IPS-18c (cell line): ENCODE results near the gene FKBP1A.
A peak's percentile ranks its signal among the peaks of the same experiment; 100 is the strongest.
"Not testable (repeated sequence)": the region's sequence is repeated elsewhere in the genome, so short reads cannot be mapped to it uniquely, and the experiment has no call there.

Experiments
- H3K4me3 ChIP-seq: 2 replicates; pipeline ENCODE4 v1.7.0; 2013; ENCODE audit warnings: low read depth, mild to moderate bottlenecking, low read length, moderate library complexity; ENCODE audit not compliant: insufficient read depth
- H3K9me3 ChIP-seq: one replicate; pipeline ENCODE4 v1.6.1; 2013; ENCODE audit warnings: mild to moderate bottlenecking, low read length, moderate library complexity; ENCODE audit not compliant: control insufficient read depth, insufficient read depth

The FKBP1A gene

DNA sequence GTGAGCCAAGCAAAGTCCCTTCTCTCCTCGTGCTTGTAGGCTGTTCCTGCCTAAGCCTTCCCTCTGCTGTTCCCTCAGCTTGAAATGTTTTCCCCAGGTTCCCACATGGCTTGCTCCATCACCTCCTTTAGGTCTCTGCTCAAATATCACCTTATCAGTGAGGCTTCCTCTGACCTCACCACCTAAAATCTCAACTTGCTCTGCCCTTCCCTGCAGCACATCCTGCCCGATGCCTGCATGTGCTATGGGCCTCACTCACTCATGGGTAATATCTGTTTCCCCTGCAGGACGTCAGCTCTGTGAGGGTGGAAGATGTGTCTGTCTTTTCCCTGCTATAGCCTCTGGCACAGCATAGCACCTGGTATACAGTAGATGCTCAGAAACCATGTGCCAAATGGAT lies 29.9 kb upstream of the FKBP1A start:
- Histone ChIP-seq H3K9me3 (peaks cover 6% of the 10 kb centered on the region), H3K4me3 (no peak overlapping the region)

- Histone ChIP-seq H3K9me3 (peaks cover 6% of the 10 kb centered on the region), H3K4me3 (no peak overlapping the region)
These were observed 27.2 kb upstream of the FKBP1A start for GRCh38 chr20:1420066-1420465.

DNA sequence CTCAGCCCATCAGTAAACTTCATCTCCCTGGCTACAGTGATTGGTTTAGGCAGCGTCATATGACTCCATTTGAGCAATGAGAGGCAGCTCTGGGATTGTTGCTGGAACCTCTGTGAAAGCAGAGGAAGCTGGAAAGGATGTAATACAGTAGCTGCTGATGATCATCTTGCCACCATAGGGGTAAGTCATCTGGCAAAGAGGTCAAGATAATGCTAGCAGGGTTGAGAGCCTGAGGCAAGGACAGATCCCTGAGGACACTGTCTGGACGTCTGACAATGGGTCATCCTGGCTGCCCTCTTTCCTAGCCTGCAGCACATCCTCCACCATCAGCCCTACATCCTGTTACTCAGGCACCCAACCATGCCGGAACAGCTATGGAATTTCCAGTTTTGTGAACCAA lies 25.5 kb upstream of the FKBP1A start:
- H3K9me3 ChIP-seq = peaks cover 6% of the 10 kb centered on the region

DNA sequence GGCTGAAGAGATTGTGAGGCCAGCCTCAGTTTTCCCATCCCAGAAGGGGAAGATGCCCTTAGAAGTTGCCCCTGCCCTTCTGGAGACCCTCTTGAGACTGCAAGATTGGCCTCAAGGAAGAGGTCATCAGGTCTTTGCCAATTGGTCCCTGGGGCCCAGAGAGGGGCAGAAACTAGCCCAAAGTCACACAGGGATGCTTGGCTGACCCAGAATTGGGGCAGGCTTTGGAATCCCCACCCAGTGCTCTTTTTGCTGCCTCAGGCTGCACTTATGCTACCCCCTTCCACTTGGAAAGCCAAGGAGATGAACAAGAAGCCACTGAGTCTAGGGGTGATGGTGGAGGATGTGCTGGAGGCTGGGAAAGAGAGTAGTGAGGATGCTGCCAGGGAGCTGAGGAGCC lies 24.9 kb upstream of the FKBP1A start:
- no peak overlapping the region; the same call in 1 of the 2 replicates for H3K4me3 ChIP-seq
- peaks cover 6% of the 10 kb centered on the region for H3K9me3 ChIP-seq

More for the DNA sequence above, 25.5 kb upstream of the FKBP1A start:
- no peak overlapping the region for H3K4me3 ChIP-seq

- H3K9me3 ChIP-seq = peaks cover 6% of the 10 kb centered on the region
- H3K4me3 ChIP-seq = no peak overlapping the region
These were observed 24.4 kb upstream of the FKBP1A start for GRCh38 chr20:1417273-1417672.

GRCh38 chr20:1415667-1416468 lies 23.0 kb upstream of the FKBP1A start:
- H3K9me3 ChIP-seq = peaks cover 4% of the 10 kb centered on the region
- H3K4me3 ChIP-seq = no peak overlapping the region

DNA sequence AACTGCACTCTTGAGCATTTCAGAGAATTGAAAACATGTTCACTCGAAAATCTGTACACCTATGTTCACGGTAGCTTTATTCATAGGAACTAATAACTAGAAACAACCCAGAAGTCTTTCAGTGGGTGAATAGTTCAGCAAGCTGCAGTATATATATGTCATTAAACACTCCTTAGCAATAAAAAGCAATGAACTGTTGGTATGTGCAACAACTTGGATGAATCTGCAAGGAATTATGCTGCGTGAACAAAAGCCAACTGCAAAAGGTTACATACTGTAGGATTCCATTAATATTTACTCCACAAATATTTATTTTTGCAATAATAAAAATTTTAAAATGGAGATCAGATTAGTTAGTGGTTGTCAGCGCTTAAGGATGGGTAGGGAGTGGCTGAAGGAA lies 22.1 kb upstream of the FKBP1A start:
- Histone ChIP-seq H3K4me3 (no peak overlapping the region), H3K9me3 (peaks cover 4% of the 10 kb centered on the region)

DNA sequence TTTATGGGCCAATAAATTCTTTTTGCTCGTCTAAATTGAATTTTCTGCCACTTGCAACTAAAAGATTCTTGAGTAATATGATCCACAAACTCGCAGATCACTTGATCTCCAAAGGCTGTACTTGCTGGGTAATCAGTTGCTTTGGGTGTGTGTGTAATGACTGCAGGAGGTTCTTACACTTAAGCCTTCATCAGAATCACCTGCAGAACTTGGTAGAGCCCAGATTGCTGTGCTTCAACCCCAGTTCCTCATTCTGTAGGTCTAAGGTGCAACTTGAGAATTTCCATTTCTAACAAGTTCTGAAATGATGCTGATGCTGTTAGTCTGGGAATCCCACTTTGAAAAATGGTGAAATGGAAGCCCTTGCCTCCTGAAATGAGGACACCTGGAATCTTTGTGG lies 12.9 kb upstream of the FKBP1A start:
- H3K9me3 ChIP-seq = peaks cover 5% of the 10 kb centered on the region
- no peak overlapping the region for H3K4me3 ChIP-seq

DNA sequence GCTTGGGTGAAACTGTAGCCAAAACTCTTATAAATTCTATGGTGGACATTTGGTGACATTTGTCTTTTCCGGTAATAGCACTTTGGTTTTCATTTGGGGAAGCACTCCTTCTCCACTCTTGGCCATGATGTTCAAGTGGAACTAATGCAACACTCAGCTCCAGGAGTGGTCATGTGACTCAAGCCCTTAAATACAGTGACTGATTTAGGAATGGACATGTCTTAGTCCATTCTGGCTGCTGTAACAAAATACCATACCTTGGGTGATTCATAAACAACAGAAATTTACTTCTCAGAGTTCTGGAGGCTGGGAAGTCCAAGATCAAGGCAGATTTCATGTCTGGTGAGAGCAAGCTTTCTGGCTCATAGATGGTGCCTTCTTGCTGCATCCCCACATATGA lies 10.8 kb upstream of the FKBP1A start:
- Histone ChIP-seq H3K4me3 (no peak overlapping the region), H3K9me3 (peaks cover 5% of the 10 kb centered on the region)

GRCh38 chr20:1402149-1402548 lies 9.3 kb upstream of the FKBP1A start:
- H3K4me3 ChIP-seq = no peak overlapping the region
- H3K9me3 ChIP-seq = peaks cover 5% of the 10 kb centered on the region

DNA sequence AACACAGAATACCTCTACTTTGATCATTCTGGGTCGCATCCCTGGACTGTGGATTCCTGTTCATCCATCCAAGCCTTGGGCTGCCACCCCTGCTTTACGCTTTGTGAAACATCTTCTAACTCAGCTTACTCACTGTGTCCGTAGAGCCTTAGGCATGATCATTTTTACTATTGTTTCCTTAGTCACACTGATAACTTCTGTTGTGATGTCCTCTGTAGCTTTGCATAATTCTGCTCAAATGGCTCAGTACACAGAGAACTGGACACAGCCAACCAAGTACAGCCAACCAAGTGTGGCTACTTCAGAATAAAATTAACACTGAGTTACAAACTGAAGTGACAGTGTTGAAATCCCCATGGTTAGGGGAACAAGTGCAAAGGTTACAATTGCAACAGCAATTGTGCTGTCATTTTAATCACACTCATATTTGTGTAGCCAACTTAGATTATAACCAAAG lies 8.6 kb upstream of the FKBP1A start:
- Histone ChIP-seq H3K4me3 (no peak overlapping the region), H3K9me3 (peaks cover 5% of the 10 kb centered on the region)

DNA sequence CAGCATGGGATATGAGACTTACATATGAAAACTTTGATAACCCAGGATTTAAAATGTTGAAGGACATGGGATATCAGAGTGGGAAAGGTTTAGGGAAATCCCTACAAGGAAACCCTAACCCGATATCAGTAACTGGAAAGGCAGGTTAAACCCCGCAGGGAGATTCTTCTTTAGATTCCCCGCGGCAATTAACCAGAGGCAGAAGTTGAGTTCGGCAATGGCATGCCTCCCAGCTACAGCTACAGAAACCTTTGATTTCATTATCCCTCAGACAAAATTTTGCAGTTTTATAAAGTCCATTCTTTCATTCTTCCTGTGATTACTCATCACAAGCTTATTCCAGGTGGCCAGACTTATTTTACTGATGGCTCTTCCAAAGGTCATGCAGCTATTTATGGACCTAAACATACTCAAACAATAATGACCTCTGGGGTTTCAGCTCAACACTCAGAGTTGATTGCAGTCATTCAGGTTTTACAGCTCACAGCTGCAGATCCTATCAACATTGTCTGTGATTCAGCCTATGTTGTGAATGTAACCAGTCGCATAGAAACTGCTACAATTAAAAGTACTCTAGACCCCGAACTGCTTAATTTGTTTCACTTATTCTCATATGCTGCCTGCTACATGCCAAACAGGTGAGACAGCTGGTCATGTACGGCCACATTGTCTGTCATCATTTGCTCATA lies 7.0 kb upstream of the FKBP1A start:
- not testable (repeated sequence) for H3K9me3 ChIP-seq, H3K4me3 ChIP-seq

DNA sequence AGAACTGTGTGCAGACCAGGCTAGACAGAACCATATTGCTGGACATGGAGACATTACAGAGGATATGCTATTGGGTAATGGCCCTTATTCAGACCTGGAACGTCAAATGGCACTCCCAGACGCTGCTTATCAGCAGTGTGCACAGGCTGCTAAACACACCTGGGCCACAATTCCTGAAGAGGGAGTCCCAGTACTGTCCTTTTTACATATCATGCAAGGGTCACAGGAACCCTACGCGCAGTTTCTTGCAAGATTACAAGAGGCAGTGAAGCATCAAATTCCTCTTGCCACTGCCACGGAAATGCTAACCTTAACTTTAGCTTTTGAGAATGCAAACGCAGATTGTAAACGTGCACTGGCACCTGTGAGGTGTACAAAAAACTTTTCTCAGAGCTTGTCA lies 5.3 kb upstream of the FKBP1A start:
- H3K9me3 ChIP-seq, H3K4me3 ChIP-seq: not testable (repeated sequence)

DNA sequence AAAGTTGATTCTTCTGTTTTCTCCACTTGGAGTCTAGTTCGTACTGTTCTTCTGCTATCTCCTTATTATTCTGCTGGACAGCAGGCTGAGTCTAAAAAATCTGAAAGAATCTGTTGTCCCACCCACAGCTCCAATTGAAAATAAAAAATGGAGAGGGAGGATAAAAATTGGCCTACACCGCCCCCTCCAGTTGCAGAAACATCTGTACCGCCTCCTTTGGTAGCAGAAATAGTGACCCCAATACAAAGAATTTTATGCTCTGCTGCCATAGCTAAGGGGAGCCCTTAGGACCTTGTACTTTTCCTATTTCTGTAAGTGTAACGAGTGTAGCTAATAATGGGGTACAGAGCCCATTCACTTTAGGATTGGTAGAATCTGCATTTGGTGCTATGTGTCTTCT lies 4.9 kb upstream of the FKBP1A start:
- H3K4me3 ChIP-seq = no peak overlapping the region

DNA sequence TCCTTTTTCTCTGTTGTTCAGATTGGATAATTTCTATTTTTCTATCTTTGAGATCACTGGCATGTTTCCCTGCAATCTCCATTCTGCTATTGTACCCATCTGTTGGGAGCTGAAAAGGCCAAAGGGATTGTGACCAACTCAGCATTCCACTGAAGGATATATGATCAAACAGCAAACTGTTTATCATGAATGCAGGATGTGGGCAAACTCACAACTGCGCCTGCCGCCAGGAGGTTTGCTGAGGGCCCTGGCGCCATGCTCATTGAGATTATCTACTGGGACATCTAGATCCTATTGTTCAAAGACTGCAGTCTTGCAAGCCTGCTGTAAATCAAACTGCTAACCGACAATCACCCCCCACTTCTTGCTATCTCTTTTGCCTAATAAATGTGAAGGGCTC lies 3.8 kb upstream of the FKBP1A start:
- Histone ChIP-seq H3K4me3 (no peak overlapping the region), H3K9me3 (no peaks in the 10 kb centered on the region)

More for the DNA sequence above, 4.9 kb upstream of the FKBP1A start:
- H3K9me3 ChIP-seq = no peaks in the 10 kb centered on the region

- no peak overlapping the region for H3K4me3 ChIP-seq
- no peaks in the 10 kb centered on the region for H3K9me3 ChIP-seq
These were observed 3.4 kb upstream of the FKBP1A start for GRCh38 chr20:1396264-1396663.

DNA sequence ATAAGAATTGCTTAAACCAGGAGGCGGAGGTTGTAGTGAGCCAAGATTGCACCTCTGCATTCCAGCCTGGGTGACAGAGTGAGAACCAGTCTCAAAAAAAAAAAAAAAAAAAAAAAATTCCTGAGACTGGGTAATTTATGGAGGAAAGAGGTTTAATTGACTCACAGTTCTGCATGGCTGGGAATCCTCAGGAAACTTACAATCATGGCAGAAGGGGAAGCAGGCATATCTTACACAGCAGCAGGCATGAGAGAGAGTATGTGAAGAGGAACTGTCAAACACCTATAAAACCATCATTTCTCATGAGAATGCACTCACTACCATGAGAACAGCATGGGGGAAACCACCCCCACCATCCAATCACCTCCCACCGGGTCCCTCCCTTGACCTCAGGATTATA lies 1.8 kb upstream of the FKBP1A start:
- H3K4me3 ChIP-seq = no peak overlapping the region
- no peaks in the 10 kb centered on the region for H3K9me3 ChIP-seq

DNA sequence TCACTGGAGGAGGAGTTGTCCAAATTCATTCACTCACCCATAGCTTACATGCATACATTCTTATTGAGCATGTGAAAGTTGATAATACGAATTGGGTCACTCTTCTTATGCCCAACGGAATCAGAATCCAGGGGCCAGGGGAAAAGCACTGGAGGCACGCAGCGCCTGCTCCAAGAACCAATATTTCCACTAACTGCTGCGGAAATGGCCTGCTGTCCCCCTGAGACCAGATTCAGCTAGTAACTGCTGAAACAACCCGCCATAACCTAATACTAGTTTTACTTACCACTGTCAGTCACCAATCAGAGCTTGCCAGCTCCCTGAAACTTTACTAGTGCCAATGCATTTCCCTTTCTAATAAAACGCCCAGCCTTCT lies 641 bp upstream of the FKBP1A start:
- Histone ChIP-seq H3K9me3 (no peaks in the 10 kb centered on the region), H3K4me3 (peak overlapping the region; percentile 65)

DNA sequence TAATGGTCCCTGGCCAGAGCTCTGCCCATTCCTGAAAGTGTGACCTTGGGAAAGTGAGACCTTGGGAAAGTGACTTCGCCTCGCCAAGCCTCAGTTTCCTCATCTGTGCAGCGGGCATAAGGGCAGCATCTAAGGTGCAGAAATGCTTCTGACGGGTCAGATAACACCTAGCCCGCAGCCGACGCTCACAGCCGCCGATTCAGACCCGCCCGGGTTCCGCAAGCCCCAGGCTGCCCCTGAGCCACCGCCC lies 486 bp downstream of the FKBP1A start:
- peak overlapping the region; percentile 65 for H3K4me3 ChIP-seq

More for the DNA sequence above, 486 bp downstream of the FKBP1A start:
- H3K9me3 ChIP-seq = no peaks in the 10 kb centered on the region
